Measurements from ENCODE around the gene MARCHF3.

- TF ChIP-seq SOX6 (IDR thresholded peaks at IDR 0.05) (no peak), SOX6 (CRISPR knock-in tag; IDR thresholded peaks at IDR 0.05) (no peak), PAX8 (CRISPR knock-in tag; IDR thresholded peaks at IDR 0.05; ENCODE audit: borderline replicate concordance) (no peak)
Observed at GRCh38 chr5:126995039-126995438, 35.3 kb downstream of the MARCHF3 start.
